ENCODE results near the gene RAPGEF1. TPM values are rescaled to one million over a fixed set of nuclear protein-coding genes. Genes with fewer than 3 reads are reported as not detected.

The RAPGEF1 gene
- total RNA-seq, 2 experiments from 2014 or later, result 91.9 to 92.3 TPM

DNA sequence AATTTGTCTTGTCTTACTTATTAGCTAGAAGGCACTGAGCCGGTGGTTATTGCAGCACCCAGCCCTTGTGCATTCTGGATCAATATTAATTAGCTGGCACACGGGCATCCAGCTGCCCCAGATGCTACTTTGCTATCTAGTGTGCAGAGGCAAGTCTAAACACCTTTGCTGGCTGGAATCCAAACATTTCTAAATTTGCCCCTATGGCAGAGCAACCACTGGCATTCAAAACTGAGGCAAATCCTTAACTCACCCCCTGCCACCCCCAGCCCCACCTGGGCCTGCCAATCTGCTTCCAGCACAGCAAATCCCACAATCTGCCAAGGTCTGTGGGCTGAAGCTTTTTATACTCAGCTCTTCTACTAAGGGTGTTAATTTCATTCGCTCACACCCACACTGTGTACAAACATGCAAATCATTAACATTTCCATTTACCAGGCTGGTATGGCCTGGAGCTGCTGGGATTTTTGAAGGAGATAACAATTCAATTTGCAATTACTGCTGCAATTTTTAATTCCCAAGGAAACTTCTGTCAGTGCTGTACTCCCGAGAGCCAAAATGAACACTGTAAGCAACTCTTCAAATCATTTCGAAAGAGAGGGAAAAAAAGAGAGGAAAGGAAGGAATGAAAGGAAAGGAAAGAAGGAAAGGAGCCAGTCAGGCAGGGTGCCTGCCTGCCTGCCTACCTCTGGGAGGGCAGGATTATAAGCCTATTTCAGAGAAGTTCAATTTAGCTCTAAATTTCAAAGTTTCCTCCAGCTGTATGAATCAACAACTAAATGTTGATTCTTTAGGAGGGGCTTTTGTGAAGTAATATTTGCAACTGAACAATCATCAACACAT lies 35.5 kb downstream of the RAPGEF1 start:
- Mint-ChIP-seq H3K27ac (peak overlapping the region; percentile 6), H3K4me1 (ENCODE audit: low read depth) (peaks cover 86% of the 10 kb centered on the region), H3K27me3 (no peaks in the 10 kb centered on the region), H3K9me3 (no peaks in the 10 kb centered on the region), H3K4me3 (no peak overlapping the region), H3K36me3 (peaks cover 10% of the 10 kb centered on the region)
- POLR2A ChIA-PET, result interaction anchor here (1.5 to 2.5 kb wide), 2 partner anchors 26 to 29 kb away, joined by 4 to 10 read pairs; no protein-coding TSS in a partner anchor
- DNase-seq, result no peak
- intact Hi-C loops (cut with micrococcal nuclease), result no loop called here
- CTCF ChIA-PET, result interaction anchor here (0.6 to 2.0 kb wide), 5 partner anchors 9 to 113 kb away, joined by 3 to 7 read pairs (median 4); partner anchors contain the start of gene RAPGEF1

DNA sequence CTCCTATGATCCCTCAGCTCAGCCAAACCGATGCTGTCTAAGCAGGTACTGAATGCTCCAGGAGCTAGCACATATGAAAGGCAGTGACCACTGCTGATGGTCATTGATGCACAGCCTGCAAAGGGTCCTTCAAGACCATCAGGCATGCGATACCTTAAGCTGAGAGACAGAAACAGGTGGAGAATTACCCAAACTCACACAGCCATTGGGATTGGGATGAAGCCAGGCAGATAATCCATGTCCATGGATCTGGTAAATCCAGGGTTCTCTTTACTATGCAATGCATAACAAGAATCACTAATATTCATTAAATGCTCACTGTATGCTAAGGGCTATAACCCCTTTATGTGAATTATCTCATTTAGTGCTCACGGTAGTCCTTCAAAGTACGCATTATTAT lies 36.2 kb downstream of the RAPGEF1 start:
- intact Hi-C loops (cut with micrococcal nuclease), result no loop called here
- no peak overlapping the region for H3K27ac Mint-ChIP-seq
- DNase-seq, result no peak
- no peak overlapping the region for H3K4me3 Mint-ChIP-seq
- peaks cover 8% of the 10 kb centered on the region for H3K36me3 Mint-ChIP-seq
- H3K4me1 Mint-ChIP-seq (ENCODE audit: low read depth), result peaks cover 87% of the 10 kb centered on the region
- ChIA-PET CTCF (interaction anchor here (1.1 to 2.0 kb wide), 3 partner anchors 24 to 37 kb away, joined by 3 to 7 read pairs (median 4); partner anchors contain the start of gene RAPGEF1), POLR2A (interaction anchor here (2.5 kb wide), 1 partner anchor 25 kb away, joined by 10 read pairs; no protein-coding TSS in a partner anchor)
- H3K27me3 Mint-ChIP-seq, result no peaks in the 10 kb centered on the region
- no peaks in the 10 kb centered on the region for H3K9me3 Mint-ChIP-seq

DNA sequence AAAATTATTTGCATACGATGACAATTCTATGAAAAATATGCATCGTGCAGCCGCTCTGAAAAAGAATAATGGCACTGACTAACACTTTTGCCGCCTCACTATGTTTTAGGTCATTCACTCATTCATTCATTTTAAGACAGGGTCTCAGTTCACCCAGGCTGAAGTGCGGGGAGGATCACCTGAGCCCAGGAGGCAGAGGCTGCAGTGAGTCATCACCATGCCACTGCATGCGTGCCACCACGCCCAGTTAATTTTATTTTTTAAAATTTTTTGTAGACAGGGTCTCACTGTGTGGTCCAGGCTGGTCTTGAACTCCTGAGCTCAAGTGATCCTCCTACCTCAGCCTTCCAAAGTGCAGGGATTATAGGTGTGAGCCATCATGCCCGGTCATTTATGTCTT lies 37.0 kb downstream of the RAPGEF1 start:
- ChIA-PET CTCF (no interaction called here), POLR2A (no interaction called here)
- peaks cover 8% of the 10 kb centered on the region for H3K36me3 Mint-ChIP-seq
- no peaks in the 10 kb centered on the region for H3K9me3 Mint-ChIP-seq
- H3K27ac Mint-ChIP-seq, result no peak overlapping the region
- DNase-seq, result no peak
- no peak overlapping the region for H3K4me3 Mint-ChIP-seq
- no peaks in the 10 kb centered on the region for H3K27me3 Mint-ChIP-seq
- intact Hi-C loops (cut with micrococcal nuclease), result no loop called here
- peaks cover 88% of the 10 kb centered on the region for H3K4me1 Mint-ChIP-seq (ENCODE audit: low read depth)

DNA sequence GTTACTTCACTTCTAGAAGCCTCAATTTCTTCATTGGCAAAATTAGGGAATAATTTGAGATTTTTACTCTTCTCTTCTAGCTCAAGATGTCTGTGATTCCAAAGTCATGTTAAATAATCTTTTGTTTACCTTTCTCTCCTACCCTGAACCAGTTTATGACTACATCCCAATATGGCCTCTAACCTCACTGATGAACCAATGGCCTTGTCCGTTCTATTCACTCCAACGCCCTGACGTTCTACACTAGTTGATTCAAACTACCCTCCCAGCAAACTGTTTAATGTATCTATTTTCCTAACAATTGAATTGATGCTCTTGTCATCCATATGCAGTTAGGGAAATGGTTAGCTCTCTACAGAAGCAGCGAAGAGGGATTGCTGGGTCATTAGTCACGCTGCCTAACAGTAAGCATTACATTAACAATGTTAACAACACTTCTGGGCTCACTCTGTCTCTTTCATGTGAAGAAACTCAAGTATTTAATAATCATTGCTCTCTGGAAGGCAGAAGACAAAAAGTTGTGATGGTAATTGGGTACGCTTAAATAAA lies 38.0 kb downstream of the RAPGEF1 start:
- Mint-ChIP-seq H3K9me3 (no peaks in the 10 kb centered on the region), H3K4me1 (ENCODE audit: low read depth) (peaks cover 87% of the 10 kb centered on the region), H3K27me3 (no peaks in the 10 kb centered on the region), H3K36me3 (peaks cover 8% of the 10 kb centered on the region), H3K4me3 (no peak overlapping the region), H3K27ac (no peak overlapping the region)
- intact Hi-C loops (cut with micrococcal nuclease), result no loop called here
- no peak for DNase-seq
- ChIA-PET CTCF (interaction anchor here (0.8 kb wide), 1 partner anchor 10 kb away, joined by 3 read pairs; no protein-coding TSS in a partner anchor), POLR2A (no interaction called here)

DNA sequence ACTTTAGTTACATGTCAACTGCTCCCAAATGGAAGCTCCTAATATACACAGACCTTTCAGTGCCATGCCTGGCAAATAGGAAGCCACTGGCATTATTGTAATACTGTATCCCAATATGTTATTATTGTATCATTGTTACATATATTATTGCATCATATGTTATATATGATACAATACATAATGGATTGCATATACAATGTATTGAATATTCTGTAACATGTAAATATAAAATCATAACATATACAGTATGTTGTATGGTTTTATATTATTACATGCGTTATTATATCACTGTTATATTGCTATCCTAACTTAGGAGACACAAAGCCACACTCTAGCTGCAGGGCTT lies 38.5 kb downstream of the RAPGEF1 start:
- Mint-ChIP-seq H3K4me1 (ENCODE audit: low read depth) (peaks cover 87% of the 10 kb centered on the region), H3K27me3 (no peaks in the 10 kb centered on the region), H3K27ac (no peak overlapping the region), H3K4me3 (no peak overlapping the region), H3K36me3 (peaks cover 5% of the 10 kb centered on the region), H3K9me3 (no peaks in the 10 kb centered on the region)
- POLR2A ChIA-PET, result no interaction called here
- CTCF ChIA-PET, result no interaction called here
- no peak for DNase-seq
- intact Hi-C loops (cut with micrococcal nuclease), result no loop called here

DNA sequence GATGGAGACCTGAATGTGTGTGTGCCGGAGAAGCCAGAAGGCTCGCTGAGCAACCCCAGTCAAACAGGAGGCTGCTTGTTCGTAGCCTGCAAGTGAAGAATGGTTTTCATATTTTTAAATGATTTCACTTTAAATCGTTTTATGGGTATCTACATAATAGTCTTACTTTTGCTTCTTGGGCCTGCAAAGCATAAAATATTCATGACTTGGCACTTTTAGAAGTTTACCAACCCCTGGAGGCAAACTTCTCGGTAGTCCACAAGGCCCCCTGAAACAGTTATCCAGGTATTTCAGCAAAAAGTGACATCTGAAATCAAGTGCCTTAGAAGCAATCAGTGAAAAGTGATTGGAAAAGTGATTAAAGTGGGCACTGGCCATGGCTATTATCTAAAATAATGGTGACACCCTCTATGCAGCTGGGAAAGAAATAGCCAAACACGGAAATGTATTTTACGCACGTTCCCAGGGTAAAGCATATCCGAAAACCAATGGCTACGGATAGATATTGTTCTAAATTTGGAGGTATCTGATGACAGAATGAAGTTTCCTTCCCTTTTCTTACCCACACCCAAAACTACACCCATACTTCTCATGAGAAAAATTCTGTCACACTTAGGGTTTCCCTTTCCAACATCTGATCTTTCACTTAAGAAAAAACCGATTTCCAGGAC lies 39.0 kb downstream of the RAPGEF1 start:
- ChIA-PET CTCF (no interaction called here), POLR2A (no interaction called here)
- Mint-ChIP-seq H3K27me3 (no peaks in the 10 kb centered on the region), H3K27ac (no peak overlapping the region), H3K4me1 (ENCODE audit: low read depth) (peaks cover 85% of the 10 kb centered on the region), H3K9me3 (no peaks in the 10 kb centered on the region), H3K36me3 (peaks cover 4% of the 10 kb centered on the region), H3K4me3 (no peak overlapping the region)
- DNase-seq, result no peak
- intact Hi-C loops (cut with micrococcal nuclease), result no loop called here

DNA sequence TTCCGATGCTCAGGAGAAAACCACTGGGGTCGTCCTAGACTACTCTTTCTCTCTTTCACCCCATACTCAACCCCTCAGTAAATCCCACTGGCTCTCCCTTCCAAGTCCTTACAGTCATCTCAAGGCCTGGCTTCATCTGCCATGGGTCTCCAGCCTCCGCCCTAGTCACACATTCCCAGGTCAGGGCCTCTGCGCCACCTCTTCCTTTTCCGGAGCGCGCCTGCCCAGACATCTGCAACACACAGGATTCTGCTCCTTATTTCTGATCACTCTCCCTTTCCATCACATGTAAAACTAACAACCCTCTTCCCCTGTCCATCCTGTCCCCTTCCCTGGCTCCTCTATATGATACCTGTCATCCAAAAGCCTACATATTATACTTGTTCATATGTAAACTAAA lies 39.8 kb downstream of the RAPGEF1 start:
- peaks cover 2% of the 10 kb centered on the region for H3K36me3 Mint-ChIP-seq
- H3K27me3 Mint-ChIP-seq, result no peaks in the 10 kb centered on the region
- no peaks in the 10 kb centered on the region for H3K9me3 Mint-ChIP-seq
- intact Hi-C loops (cut with micrococcal nuclease), result no loop called here
- peaks cover 85% of the 10 kb centered on the region for H3K4me1 Mint-ChIP-seq (ENCODE audit: low read depth)
- DNase-seq, result no peak
- CTCF ChIA-PET, result no interaction called here
- POLR2A ChIA-PET, result no interaction called here
- H3K4me3 Mint-ChIP-seq, result no peak overlapping the region
- H3K27ac Mint-ChIP-seq, result no peak overlapping the region

DNA sequence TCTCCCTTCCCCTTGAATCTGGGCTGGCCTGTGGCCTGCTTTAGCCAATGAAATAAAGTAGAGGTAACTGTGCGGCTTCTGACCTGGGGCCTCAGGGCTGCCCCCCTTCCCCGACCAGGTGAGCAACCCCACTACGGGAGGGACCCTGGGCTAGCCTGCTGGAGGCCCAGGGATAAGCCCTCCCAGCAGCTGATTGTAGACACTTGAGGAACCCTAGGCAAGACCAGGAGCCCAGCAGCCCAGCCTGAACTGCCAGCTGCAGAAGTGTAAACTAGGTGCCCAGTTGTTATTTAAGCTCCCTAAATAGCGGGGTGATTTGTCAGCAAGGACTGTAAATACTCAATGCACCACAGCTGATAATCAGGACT lies 41.3 kb downstream of the RAPGEF1 start:
- peak overlapping the region; percentile 10 for H3K27ac Mint-ChIP-seq
- intact Hi-C loops (cut with micrococcal nuclease), result no loop called here
- POLR2A ChIA-PET, result no interaction called here

DNA sequence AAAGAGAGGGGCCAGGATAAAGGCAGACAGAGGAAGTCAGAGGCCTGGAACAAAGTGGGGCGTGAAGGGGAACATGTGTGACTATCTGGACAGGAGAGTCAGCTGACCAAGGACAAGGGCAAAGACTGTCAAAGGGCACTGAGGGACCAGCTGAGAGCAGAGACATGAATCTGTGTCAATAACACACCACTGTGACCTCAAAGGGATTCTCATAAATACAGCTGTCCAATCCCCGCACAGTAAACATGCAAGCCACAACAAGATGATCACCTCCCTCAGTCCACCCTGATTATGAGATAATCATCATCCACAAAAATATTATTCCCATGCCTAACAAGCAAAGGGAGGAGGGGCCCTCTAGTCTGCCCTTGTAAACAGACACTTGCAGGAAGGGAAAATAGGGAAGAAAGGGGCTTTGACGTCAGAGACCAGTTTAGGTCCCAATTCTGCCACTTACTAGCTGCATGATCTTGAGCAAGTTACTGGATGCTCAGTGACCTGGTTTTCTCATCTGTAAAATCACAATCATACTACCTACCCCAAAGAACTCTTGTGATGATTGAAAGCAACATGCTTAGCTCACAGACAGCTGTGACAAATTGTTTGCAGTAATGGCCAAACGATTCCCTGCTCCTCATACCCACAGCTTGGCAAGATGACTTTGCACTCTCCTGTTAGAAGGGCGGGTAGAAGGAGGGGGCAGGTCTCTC lies 41.8 kb downstream of the RAPGEF1 start:
- CTCF ChIA-PET, result interaction anchor here (1.2 to 2.3 kb wide), 3 partner anchors 21 to 42 kb away, joined by 3 to 6 read pairs (median 5); no protein-coding TSS in a partner anchor
- DNase-seq, result no peak
- Mint-ChIP-seq H3K4me1 (ENCODE audit: low read depth) (peaks cover 84% of the 10 kb centered on the region), H3K27me3 (no peaks in the 10 kb centered on the region), H3K27ac (peak overlapping the region; percentile 10), H3K4me3 (no peak overlapping the region), H3K36me3 (peaks cover 2% of the 10 kb centered on the region), H3K9me3 (no peaks in the 10 kb centered on the region)
- POLR2A ChIA-PET, result interaction anchor here (1.4 kb wide), 1 partner anchor 22 kb away, joined by 3 read pairs; no protein-coding TSS in a partner anchor
- intact Hi-C loops (cut with micrococcal nuclease), result no loop called here

More for the DNA sequence above, 41.3 kb downstream of the RAPGEF1 start:
- no peaks in the 10 kb centered on the region for H3K27me3 Mint-ChIP-seq
- peaks cover 84% of the 10 kb centered on the region for H3K4me1 Mint-ChIP-seq (ENCODE audit: low read depth)
- DNase-seq, result no peak
- no peak overlapping the region for H3K4me3 Mint-ChIP-seq
- no peaks in the 10 kb centered on the region for H3K9me3 Mint-ChIP-seq
- H3K36me3 Mint-ChIP-seq, result peaks cover 2% of the 10 kb centered on the region
- CTCF ChIA-PET, result interaction anchor here (1.2 to 2.3 kb wide), 3 partner anchors 21 to 42 kb away, joined by 3 to 6 read pairs (median 5); no protein-coding TSS in a partner anchor

DNA sequence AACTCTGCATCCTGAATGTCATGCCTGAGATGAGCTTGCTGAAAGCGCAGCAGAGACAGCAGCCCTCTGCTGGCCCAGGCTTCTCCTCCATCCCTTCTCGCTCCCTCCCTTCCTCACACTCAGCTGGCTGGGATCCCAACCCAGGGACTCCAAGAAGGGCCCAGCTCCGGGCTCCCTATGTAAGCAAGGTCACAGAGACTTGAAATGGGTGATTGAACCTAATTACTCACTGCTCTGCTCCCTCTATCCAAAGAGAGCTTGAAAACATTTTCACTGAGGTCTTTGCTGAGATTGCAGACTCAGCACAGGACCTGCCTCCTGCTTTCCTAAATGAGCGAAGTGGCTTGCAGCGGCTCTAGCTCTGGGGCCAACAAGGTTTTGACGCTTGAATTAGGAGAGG lies 42.8 kb downstream of the RAPGEF1 start:
- peaks cover 86% of the 10 kb centered on the region for H3K4me1 Mint-ChIP-seq (ENCODE audit: low read depth)
- H3K27me3 Mint-ChIP-seq, result no peaks in the 10 kb centered on the region
- ChIA-PET POLR2A (interaction anchor here (0.8 to 1.4 kb wide), 4 partner anchors 8 to 39 kb away, joined by 3 read pairs; no protein-coding TSS in a partner anchor), CTCF (interaction anchor here (0.6 to 2.3 kb wide), 5 partner anchors 8 to 55 kb away, joined by 3 to 6 read pairs (median 3); no protein-coding TSS in a partner anchor)
- H3K27ac Mint-ChIP-seq, result no peak overlapping the region
- intact Hi-C loops (cut with micrococcal nuclease), result no loop called here
- H3K4me3 Mint-ChIP-seq, result no peak overlapping the region
- peaks cover 2% of the 10 kb centered on the region for H3K36me3 Mint-ChIP-seq
- no peak for DNase-seq
- no peaks in the 10 kb centered on the region for H3K9me3 Mint-ChIP-seq

DNA sequence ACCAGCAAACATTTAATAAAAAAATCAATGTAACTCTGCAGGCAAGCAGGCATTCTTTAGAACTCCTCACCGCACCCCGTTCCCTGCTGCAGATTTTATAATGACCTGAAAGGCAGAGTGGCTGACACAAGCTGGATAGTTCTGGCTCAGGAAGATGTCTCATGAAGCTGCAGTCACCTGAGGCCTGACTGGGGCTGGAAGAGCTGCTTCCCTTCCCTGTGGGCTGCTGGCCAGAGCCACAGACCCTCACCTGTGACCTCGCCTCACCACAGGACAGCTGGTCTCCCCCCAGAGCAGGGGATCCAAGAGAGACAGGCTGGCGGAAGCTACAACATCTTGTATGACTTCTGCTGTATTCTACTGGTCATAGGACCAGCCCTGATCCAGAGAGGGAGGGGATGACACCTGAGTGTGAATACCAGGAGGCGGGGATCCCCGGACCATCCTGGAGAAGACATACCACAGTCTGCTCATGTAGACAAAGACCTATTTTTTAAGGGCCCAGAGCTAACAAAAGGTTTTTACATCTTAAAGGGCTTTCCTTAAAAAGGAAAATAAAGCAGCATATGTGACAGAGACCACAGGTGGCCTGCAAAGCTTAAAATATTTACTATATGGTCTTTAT lies 43.9 kb downstream of the RAPGEF1 start:
- DNase-seq, result no peak
- POLR2A ChIA-PET, result interaction anchor here (1.0 to 1.5 kb wide), 2 partner anchors 10 to 14 kb away, joined by 3 to 5 read pairs; no protein-coding TSS in a partner anchor
- Mint-ChIP-seq H3K27me3 (no peaks in the 10 kb centered on the region), H3K4me3 (no peak overlapping the region), H3K27ac (no peak overlapping the region), H3K9me3 (no peaks in the 10 kb centered on the region), H3K4me1 (ENCODE audit: low read depth) (peaks cover 89% of the 10 kb centered on the region), H3K36me3 (peaks cover 2% of the 10 kb centered on the region)
- intact Hi-C loops (cut with micrococcal nuclease), result no loop called here
- CTCF ChIA-PET, result interaction anchor here (0.6 to 1.5 kb wide), 3 partner anchors 9 to 344 kb away, joined by 3 to 6 read pairs (median 3); no protein-coding TSS in a partner anchor
